MCF 10A (cell line): Measurements from ENCODE around the gene TAF10. TPM values are rescaled to one million over a fixed set of nuclear protein-coding genes. Genes with fewer than 3 reads are reported as not detected.

Experiments
- BruUV-seq: library from RNA; stranded (reverse); fragments of 400-500 nt; replicated peaks from 2 replicates; lab custom pipeline; 2021; lab: Mats Ljungman, UMichigan
- CTCF ChIA-PET: fragments of 300-600 bp; sonication (Branson Sonifier 250); formaldehyde crosslinking; extraction: SDS; loops from one replicate; lab custom pipeline; 2021; ENCODE audit warnings: antibody characterized with exemption, inconsistent platforms; lab: Yijun Ruan, JAX
- POLR2A ChIA-PET: fragments of 300-600, 350-650 bp; sonication (Branson Sonifier 250); formaldehyde crosslinking; extraction: SDS; loops from one replicate; lab custom pipeline; 2020; ENCODE audit warnings: antibody characterized with exemption, inconsistent platforms; lab: Yijun Ruan, JAX
- DNase-seq: peaks from one replicate; pipeline ENCODE4 v3.0.0-alpha.2; 2018; ENCODE audit not compliant: unreplicated experiment
- H3K27ac Mint-ChIP-seq: one replicate; pipeline ENCODE4 v1.8.0; 2022; ENCODE audit warnings: mild to moderate bottlenecking, low read depth, mixed read lengths; ENCODE audit not compliant: unreplicated experiment
- H3K27me3 Mint-ChIP-seq: one replicate; pipeline ENCODE4 v1.8.0; 2022; ENCODE audit warnings: mixed read lengths; ENCODE audit not compliant: insufficient read depth, unreplicated experiment
- H3K36me3 Mint-ChIP-seq: one replicate; pipeline ENCODE4 v1.8.0; 2022; ENCODE audit warnings: mild to moderate bottlenecking, moderate library complexity, mixed read lengths; ENCODE audit not compliant: insufficient read depth, unreplicated experiment
- H3K4me1 Mint-ChIP-seq: one replicate; pipeline ENCODE4 v1.8.0; 2022; ENCODE audit warnings: mixed read lengths; ENCODE audit not compliant: insufficient read depth, unreplicated experiment
- H3K4me3 Mint-ChIP-seq: one replicate; pipeline ENCODE4 v1.8.0; 2022; ENCODE audit warnings: mild to moderate bottlenecking, moderate library complexity, mixed read lengths; ENCODE audit not compliant: unreplicated experiment
- H3K9me3 Mint-ChIP-seq: one replicate; pipeline ENCODE4 v1.8.0; 2022; ENCODE audit warnings: mixed read lengths; ENCODE audit not compliant: unreplicated experiment
- intact Hi-C: fragments of 100-400 bp; cut with micrococcal nuclease; formaldehyde crosslinking; loops from 2 replicates; pipeline ENCODE4 v1.14.1; 2022
- total RNA-seq: library from RNA; stranded (reverse); gene quantifications from 2 replicates; pipeline ENCODE4 v1.2.3, GENCODE V29; 2022
- TF ChIP-seq, protein P1 (sequence below): fragments of 200-600 bp; IDR thresholded peaks from one replicate; pipeline ENCODE4 v1.8.0; 2022; ENCODE audit warnings: antibody characterized with exemption, mild to moderate bottlenecking; ENCODE audit not compliant: unreplicated experiment

Gene TAF10
- total RNA-seq, 1 experiment from 2014 or later = 157 TPM

- ChIA-PET POLR2A (interaction anchor here (0.7 to 4.6 kb wide), 19 partner anchors 9 to 992 kb away, joined by 3 to 56 read pairs (median 5); partner anchors contain the start of genes ARFIP2, CAVIN3, MRPL17 and SMPD1), CTCF (interaction anchor here (0.7 to 4.8 kb wide), 12 partner anchors 9 to 972 kb away, joined by 3 to 34 read pairs (median 5); partner anchors contain the start of genes MRPL17, TAF10 and TPP1)
- Mint-ChIP-seq H3K4me1 (peaks cover 22% of the 10 kb centered on the region), H3K9me3 (no peaks in the 10 kb centered on the region), H3K27me3 (no peaks in the 10 kb centered on the region), H3K27ac (no peak within 1 kb of the TSS), H3K36me3 (peaks cover 27% of the 10 kb centered on the region), H3K4me3 (no peak within 1 kb of the TSS)
- DNase-seq = peak; percentile 90
- TF ChIP-seq, protein P1, sequence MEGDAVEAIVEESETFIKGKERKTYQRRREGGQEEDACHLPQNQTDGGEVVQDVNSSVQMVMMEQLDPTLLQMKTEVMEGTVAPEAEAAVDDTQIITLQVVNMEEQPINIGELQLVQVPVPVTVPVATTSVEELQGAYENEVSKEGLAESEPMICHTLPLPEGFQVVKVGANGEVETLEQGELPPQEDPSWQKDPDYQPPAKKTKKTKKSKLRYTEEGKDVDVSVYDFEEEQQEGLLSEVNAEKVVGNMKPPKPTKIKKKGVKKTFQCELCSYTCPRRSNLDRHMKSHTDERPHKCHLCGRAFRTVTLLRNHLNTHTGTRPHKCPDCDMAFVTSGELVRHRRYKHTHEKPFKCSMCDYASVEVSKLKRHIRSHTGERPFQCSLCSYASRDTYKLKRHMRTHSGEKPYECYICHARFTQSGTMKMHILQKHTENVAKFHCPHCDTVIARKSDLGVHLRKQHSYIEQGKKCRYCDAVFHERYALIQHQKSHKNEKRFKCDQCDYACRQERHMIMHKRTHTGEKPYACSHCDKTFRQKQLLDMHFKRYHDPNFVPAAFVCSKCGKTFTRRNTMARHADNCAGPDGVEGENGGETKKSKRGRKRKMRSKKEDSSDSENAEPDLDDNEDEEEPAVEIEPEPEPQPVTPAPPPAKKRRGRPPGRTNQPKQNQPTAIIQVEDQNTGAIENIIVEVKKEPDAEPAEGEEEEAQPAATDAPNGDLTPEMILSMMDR = no peak
- no TSS peak for BruUV-seq
- intact Hi-C loops = loop anchor here (1.0 to 10.0 kb wide), 5 partner anchors 73 to 226 kb away; partner anchors contain the start of genes MRPL17 and TRIM3
Measured at GRCh38 chr11:6603287-6604080, 8.5 kb downstream of the TAF10 start, which contains the start of the genes ILK and RRP8. Gene ILK (plus strand): TSS chr11:6603774. CDS start chr11:6604272, 498 bp downstream. Gene RRP8 (minus strand): TSS chr11:6603616. CDS start chr11:6603502, 114 bp downstream.

DNA sequence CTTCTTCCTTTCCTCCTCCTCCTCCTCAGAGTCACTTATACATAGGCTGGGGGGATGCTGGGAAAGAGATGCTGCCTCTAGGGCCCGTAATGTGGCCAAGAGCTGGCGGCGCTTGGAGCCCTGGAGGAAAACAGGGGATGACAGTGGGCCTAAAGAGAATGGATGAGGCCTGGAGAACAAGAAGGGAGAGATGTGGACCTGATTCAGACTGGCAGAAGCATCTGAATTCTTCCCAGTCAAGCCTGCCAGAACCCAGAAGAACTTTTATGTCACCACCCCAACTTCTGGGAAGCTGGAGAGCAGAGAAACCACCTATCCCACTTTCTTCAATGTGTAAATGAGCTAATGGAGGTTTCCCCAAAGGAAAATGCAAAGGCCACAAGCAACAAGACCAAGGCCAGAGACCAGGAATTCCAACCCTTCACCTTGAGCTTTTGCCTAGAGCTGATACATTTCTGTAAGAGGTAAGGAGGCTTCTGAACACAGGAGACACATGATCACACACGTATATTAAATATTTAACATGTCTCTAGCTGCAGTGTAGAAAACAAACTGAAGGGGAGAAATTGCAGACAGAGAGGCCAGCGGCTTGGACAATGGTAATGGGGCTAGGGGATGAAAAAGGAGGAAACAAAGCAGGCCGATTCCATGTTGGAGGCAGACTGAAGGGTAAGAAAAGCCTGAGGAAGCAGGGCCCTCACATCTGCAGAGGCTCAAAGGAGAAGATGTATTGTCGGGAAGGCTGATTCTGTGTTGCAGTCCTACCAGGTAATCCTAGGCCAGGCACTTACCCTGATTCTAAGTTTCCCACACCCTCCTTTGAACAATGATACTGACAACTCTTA is 9.7 kb downstream of the TAF10 start:
- ChIA-PET POLR2A (interaction anchor here (0.6 to 4.6 kb wide), 13 partner anchors 8 to 324 kb away, joined by 3 to 56 read pairs (median 5); partner anchors contain the start of genes ARFIP2, CAVIN3, MRPL17 and SMPD1), CTCF (interaction anchor here (0.6 to 4.8 kb wide), 4 partner anchors 10 to 339 kb away, joined by 3 to 34 read pairs (median 10); partner anchors contain the start of genes MRPL17 and TAF10)
- Mint-ChIP-seq H3K27ac (no peak overlapping the region), H3K4me3 (no peak overlapping the region), H3K4me1 (peaks cover 25% of the 10 kb centered on the region), H3K36me3 (peaks cover 39% of the 10 kb centered on the region), H3K9me3 (no peaks in the 10 kb centered on the region), H3K27me3 (no peaks in the 10 kb centered on the region)
- DNase-seq = no peak
- TF ChIP-seq, protein P1 = no peak
- intact Hi-C loops = loop anchor here (2.0 to 10.0 kb wide), 4 partner anchors 72 to 225 kb away; partner anchors contain the start of gene TRIM3
- BruUV-seq = no TSS peak

- intact Hi-C loops = loop anchor here (5.0 to 10.0 kb wide), 3 partner anchors 106 to 224 kb away; partner anchors contain the start of gene TRIM3
Measured at GRCh38 chr11:6601041-6601461, 11.0 kb downstream of the TAF10 start.

More at GRCh38 chr11:6601041-6601461, 11.0 kb downstream of the TAF10 start:
- no peak for DNase-seq
- no TSS peak for BruUV-seq
- Mint-ChIP-seq H3K27ac (no peak overlapping the region), H3K4me3 (no peak overlapping the region), H3K36me3 (peaks cover 52% of the 10 kb centered on the region), H3K4me1 (peaks cover 17% of the 10 kb centered on the region), H3K27me3 (no peaks in the 10 kb centered on the region), H3K9me3 (no peaks in the 10 kb centered on the region)
- CTCF ChIA-PET = interaction anchor here (4.8 kb wide), 1 partner anchor 82 kb away, joined by 34 read pairs; the partner anchor contains the start of gene MRPL17
- TF ChIP-seq, protein P1 = no peak
- POLR2A ChIA-PET = no interaction called here
